GM12878 (cell line): ENCODE results near the gene TNP2. TPM values are rescaled to one million over a fixed set of nuclear protein-coding genes. Genes with fewer than 3 reads are reported as not detected.

Experiments used
- ATAC-seq: fragments of 200-7000 bp; cut with Tn5 transposase; 3 replicates; pipeline ENCODE4 v1.9.1; 2020; ENCODE audit warnings: mild to moderate bottlenecking, moderate library complexity
- BruUV-seq: library from RNA; stranded (reverse); fragments of 400-500 nt; replicated peaks from 2 replicates; lab custom pipeline; 2021; lab: Mats Ljungman, UMichigan
- CTCF ChIA-PET: fragments of 300-600 bp; sonication (Branson Sonifier 250); formaldehyde crosslinking; extraction: SDS; loops from one replicate; lab custom pipeline; 2021; ENCODE audit warnings: inconsistent platforms; lab: Yijun Ruan, JAX
- POLR2A ChIA-PET: fragments of 350-600 bp; formaldehyde crosslinking; extraction: SDS; loops from one replicate; lab custom pipeline; 2021; ENCODE audit warnings: inconsistent platforms; lab: Charles Lee
- RAD21 ChIA-PET: fragments of 300-600 bp; sonication (Branson Sonifier 250); formaldehyde crosslinking; loops from one replicate; lab custom pipeline; 2023; ENCODE audit warnings: antibody characterized with exemption; ENCODE audit not compliant: unreplicated experiment; lab: Charles Lee
- SMC1A ChIA-PET: fragments of 300-600 bp; sonication (Branson Sonifier 250); formaldehyde crosslinking; loops from one replicate; lab custom pipeline; 2023; ENCODE audit not compliant: unreplicated experiment, uncharacterized antibody; lab: Charles Lee
- DNase-seq: peaks from one replicate; pipeline ENCODE4 v3.0.0-alpha.2; 2011; ENCODE audit warnings: low read depth, low spot score
- FAIRE-seq: peaks from 3 replicates; lab custom pipeline; 2011; peaks lifted over from hg19 to GRCh38; lab: Jason Lieb, UNC
- H2AFZ ChIP-seq: 2 replicates; pipeline ENCODE4 v1.6.0; 2011; ENCODE audit warnings: low read depth, low read length, control low read depth; ENCODE audit not compliant: control insufficient read depth
- H3K27ac ChIP-seq: 2 replicates; pipeline ENCODE4 v1.5.1; 2011; ENCODE audit warnings: control low read depth; ENCODE audit not compliant: control insufficient read depth, insufficient read depth
- H3K27me3 ChIP-seq, 2 experiments: replicated peaks in 1 of 2; 2 replicates each; pipeline versions ENCODE4 v1.6.0 to v1.6.1; 2011; ENCODE audit warnings: low read length in 1 of 2; ENCODE audit not compliant: control insufficient read depth in 2 of 2, insufficient read depth in 2 of 2
- H3K36me3 ChIP-seq, 2 experiments: 2 replicates each; pipeline ENCODE4 v1.5.1; 2011; ENCODE audit warnings: low read length in 1 of 2; ENCODE audit not compliant: control insufficient read depth in 2 of 2, insufficient read depth in 2 of 2
- H3K4me1 ChIP-seq: 2 replicates; pipeline ENCODE4 v1.6.1; 2011; ENCODE audit warnings: mild to moderate bottlenecking, low read length, moderate library complexity, mixed read lengths; ENCODE audit not compliant: control insufficient read depth, insufficient read depth
- H3K4me2 ChIP-seq: 2 replicates; pipeline ENCODE4 v1.6.0; 2011; ENCODE audit warnings: control low read depth; ENCODE audit not compliant: control insufficient read depth, insufficient read depth
- H3K4me3 ChIP-seq: fragments of 200-600 bp; sonication (generic); 2 replicates; pipeline ENCODE4 v1.5.1; 2016
- H3K79me2 ChIP-seq: 2 replicates; pipeline ENCODE4 v1.6.0; 2011; ENCODE audit warnings: low read length; ENCODE audit not compliant: control insufficient read depth, insufficient read depth
- H3K9ac ChIP-seq: 2 replicates; pipeline ENCODE4 v1.8.0; 2011; ENCODE audit warnings: low read length, control low read depth, mixed read lengths; ENCODE audit not compliant: control insufficient read depth, insufficient read depth
- H3K9me3 ChIP-seq: replicated peaks from 3 replicates; pipeline ENCODE4 v1.5.1; 2011; ENCODE audit warnings: mild to moderate bottlenecking, low read length; ENCODE audit not compliant: control insufficient read depth, insufficient read depth
- H4K20me1 ChIP-seq: 2 replicates; pipeline ENCODE4 v1.6.0; 2011; ENCODE audit not compliant: control insufficient read depth, insufficient read depth
- KDM1A ChIP-seq: fragments of 200-600 bp; sonication (generic); IDR thresholded peaks from 2 replicates; pipeline ENCODE4 v1.6.1; 2016; ENCODE audit warnings: borderline replicate concordance
- POLR2AphosphoS5 ChIP-seq: IDR thresholded peaks from 2 replicates; pipeline ENCODE4 v1.6.1; 2011; ENCODE audit warnings: mild to moderate bottlenecking, low read length, inconsistent platforms
- ZNF592 ChIP-seq: fragments of 450-650 bp; IDR thresholded peaks from 2 replicates; pipeline ENCODE4 v1.6.1; 2017; ENCODE audit warnings: mild to moderate bottlenecking, moderate library complexity
- WGBS: methylation state at CpG from one replicate; pipeline ENCODE4 v1.1.6; 2016; ENCODE audit warnings: low lambda C conversion rate; ENCODE audit not compliant: insufficient replicate concordance, insufficient coverage; ENCODE audit errors: missing lambda C conversion rate; 5-methylcytosine and 5-hydroxymethylcytosine counted together
- in situ Hi-C: fragments of 300-500 bp; cut with MboI; formaldehyde crosslinking; loops from 9 replicates; pipeline ENCODE4 v1.14.3; 2018; ENCODE audit warnings: mixed read lengths
- intact Hi-C: fragments of 100-400 bp; cut with micrococcal nuclease; formaldehyde crosslinking; loops from one replicate; pipeline ENCODE4 v1.14.2; 2022; ENCODE audit not compliant: unreplicated experiment
- polyA plus RNA-seq, 11 experiments: library from polyadenylated mRNA; depleted of rRNA in 4 of 11; unstranded in 6 of 11; stranded (reverse) in 5 of 11; fragments of >200 nt; fragmentation: Nextera tagmentation in 4 of 11; fragmentation: Illumina TruSeq in 1 of 11; extraction: Ambion mirVana in 4 of 11; extraction: Trizol in 1 of 11; gene quantifications; 1 replicate in 1 of 11; 2 replicates in 10 of 11; pipeline versions ENCODE4 v1.2.1 to v1.2.3, GENCODE V29; 2011 to 2016; ENCODE audit warnings: inconsistent platforms in 2 of 11, missing spikeins in 2 of 11, low read depth in 1 of 11
- total RNA-seq, 4 experiments: library from RNA; depleted of rRNA in 3 of 4; stranded (reverse); fragments of >200 nt in 3 of 4; fragmentation: Illumina TruSeq in 1 of 4; extraction: Trizol in 1 of 4; gene quantifications; 2 replicates each; pipeline versions ENCODE4 v1.2.1 to v1.2.3, GENCODE V29; 2013 to 2021

TNP2 gene
- total and polyA plus RNA-seq, 10 of the 15 experiments (the other 5 are each of a cell fraction or from before 2014, with no cell fraction given) = not detected

- peak overlapping the region; percentile 35 for H3K4me3 ChIP-seq
Measured at GRCh38 chr16:11298143-11298900, 29.2 kb upstream of the TNP2 start.

More at GRCh38 chr16:11298143-11298900, 29.2 kb upstream of the TNP2 start:
- H4K20me1 ChIP-seq = no peaks in the 10 kb centered on the region
- DNase-seq (no peak), ATAC-seq (peak; percentile 25), FAIRE-seq (peak; percentile 38)
- peak overlapping the region; percentile 91 for H3K27ac ChIP-seq
- TF ChIP-seq ZNF592 = no peak
- no peak for TF ChIP-seq KDM1A
- TF ChIP-seq POLR2AphosphoS5 = no peak
- no peaks in the 10 kb centered on the region; the same call in 1 of the 2 replicates for H3K79me2 ChIP-seq
- 63% methylated on average over 5 of the region's 5 CpGs for whole genome bisulfite sequencing
- in situ Hi-C loops = no loop called here
- H2AFZ ChIP-seq = no peak overlapping the region
- ChIA-PET SMC1A (interaction anchor here (0.6 to 8.4 kb wide), 34 partner anchors 10 to 348 kb away, joined by 3 to 194 read pairs (median 4); partner anchors contain the start of genes PRM2, SOCS1 and TNP2), POLR2A (interaction anchor here (0.6 to 6.0 kb wide), 17 partner anchors 10 to 349 kb away, joined by 3 to 85 read pairs (median 5); partner anchors contain the start of gene SOCS1), CTCF (interaction anchor here (0.8 to 7.4 kb wide), 19 partner anchors 12 to 344 kb away, joined by 3 to 104 read pairs (median 5); partner anchors contain the start of gene SOCS1), RAD21 (interaction anchor here (0.7 to 6.8 kb wide), 31 partner anchors 12 to 350 kb away, joined by 3 to 206 read pairs (median 7); partner anchors contain the start of genes PRM2 and SOCS1)
- BruUV-seq = TSS peak; percentile 96
- H3K9ac ChIP-seq = peak overlapping the region; percentile 69
- no peaks in the 10 kb centered on the region for H3K36me3 ChIP-seq
- no peaks in the 10 kb centered on the region for H3K9me3 ChIP-seq
- peaks cover 62% of the 10 kb centered on the region for H3K4me1 ChIP-seq
- H3K27me3 ChIP-seq = no peaks in the 10 kb centered on the region
- H3K4me2 ChIP-seq = peak overlapping the region; percentile 89
- intact Hi-C loops = loop anchor here (2.0 to 5.0 kb wide), 3 partner anchors 96 to 334 kb away; no protein-coding TSS in a partner anchor
